Epithelial cell of esophagus (primary cell): ENCODE results near the gene ZBTB47.

Source experiments
- DNase-seq: peaks from one replicate; pipeline ENCODE4 v3.0.0; 2010; ENCODE audit warnings: low read depth
- H3K4me3 ChIP-seq: 2 replicates; pipeline ENCODE4 v1.5.1; 2011; ENCODE audit warnings: mild to moderate bottlenecking, low read length, control low read depth
- CTCF ChIP-seq: IDR thresholded peaks from 2 replicates; pipeline ENCODE4 v1.5.1; 2011; ENCODE audit warnings: low read depth, mild to moderate bottlenecking, low read length, control low read depth, inconsistent platforms; ENCODE audit not compliant: insufficient read depth; ENCODE audit errors: missing control alignments

Gene ZBTB47

DNA sequence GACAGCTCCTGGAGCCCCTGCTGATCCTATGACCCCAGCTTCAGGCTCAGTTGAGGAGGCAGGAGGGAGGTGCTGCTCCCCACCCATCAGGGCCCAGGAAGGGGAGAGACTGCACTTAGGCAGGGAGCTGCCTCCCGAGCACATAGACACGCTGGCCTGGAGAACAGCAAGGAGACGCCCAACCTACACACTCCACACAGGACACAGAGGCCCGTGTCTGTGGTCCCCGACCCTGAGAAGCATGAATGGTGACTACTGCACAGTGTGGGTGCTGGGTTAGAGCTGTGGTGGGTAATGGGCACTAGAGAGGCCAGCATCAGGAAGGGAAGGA is 50.2 kb downstream of the ZBTB47 start:
- TF ChIP-seq CTCF = no peak
- no peak overlapping the region for H3K4me3 ChIP-seq
- DNase-seq = no peak

DNA sequence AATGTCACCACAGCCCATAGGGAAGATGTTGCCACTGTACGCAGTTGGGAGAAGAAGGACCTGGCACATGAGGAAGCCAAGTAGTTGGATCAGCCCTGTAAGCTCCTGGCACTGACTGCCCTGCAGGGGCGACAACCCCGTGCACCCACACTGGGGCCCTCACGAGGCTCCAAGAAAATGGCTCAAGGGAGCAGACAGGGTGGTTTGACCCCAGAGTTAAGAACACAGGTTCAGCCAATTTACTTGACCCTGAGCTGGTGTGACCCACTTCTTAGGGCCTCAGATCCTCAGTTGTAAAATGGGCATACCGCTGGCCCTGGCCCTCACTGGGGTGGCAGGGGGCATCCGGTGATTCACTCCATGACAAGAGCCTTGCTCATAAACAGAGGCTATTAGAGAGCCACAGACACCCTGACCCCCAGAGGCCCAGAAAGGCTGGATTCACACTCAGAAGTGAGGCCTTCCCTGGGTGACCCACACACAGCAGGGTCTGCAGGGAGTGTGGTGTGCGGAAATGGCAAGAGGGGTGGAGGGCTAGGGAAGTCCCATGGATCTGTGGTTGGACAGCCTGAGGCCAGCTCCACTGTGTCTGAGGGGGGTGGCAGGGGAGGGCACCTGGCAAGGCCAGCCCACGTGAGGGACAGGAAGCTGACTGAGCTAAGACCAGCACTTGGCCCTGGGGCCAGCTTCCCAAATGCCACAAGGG is 50.8 kb downstream of the ZBTB47 start:
- TF ChIP-seq CTCF = no peak
- no peak for DNase-seq
- no peak overlapping the region for H3K4me3 ChIP-seq

- no peak overlapping the region for H3K4me3 ChIP-seq
- no peak for TF ChIP-seq CTCF
- DNase-seq = no peak
Measured at GRCh38 chr3:42705058-42705767, 51.7 kb downstream of the ZBTB47 start.

DNA sequence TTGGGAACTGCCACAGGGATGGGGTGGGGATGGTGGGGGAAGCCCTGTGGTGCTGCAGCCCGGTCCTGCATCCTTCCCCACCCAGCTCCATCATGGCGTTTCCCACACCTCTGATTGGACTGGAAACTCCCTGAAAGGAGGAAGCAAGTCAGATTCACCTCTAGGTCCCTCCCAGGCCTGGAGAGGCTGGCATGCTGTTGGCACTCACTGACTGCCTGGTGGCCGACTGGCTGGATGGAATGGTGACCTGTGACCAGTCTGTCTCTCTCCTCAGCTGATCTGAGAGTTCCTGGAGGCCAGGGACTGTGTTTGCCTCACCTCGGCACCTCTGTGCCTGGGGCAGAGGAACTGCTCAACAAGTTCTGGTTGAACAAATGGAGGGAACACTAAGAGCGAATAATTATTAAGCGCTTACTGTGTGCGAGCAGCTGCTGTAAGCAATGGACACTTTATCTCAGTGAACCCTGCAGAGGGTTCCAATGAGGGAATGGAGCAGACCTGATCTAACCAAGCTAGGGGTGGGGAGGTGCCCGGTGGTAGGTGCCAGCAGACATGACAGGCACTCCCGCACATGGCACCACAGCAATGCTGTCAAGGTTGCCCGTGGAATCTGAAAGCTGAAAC is 52.6 kb downstream of the ZBTB47 start:
- no peak overlapping the region for H3K4me3 ChIP-seq
- TF ChIP-seq CTCF = no peak
- no peak for DNase-seq

DNA sequence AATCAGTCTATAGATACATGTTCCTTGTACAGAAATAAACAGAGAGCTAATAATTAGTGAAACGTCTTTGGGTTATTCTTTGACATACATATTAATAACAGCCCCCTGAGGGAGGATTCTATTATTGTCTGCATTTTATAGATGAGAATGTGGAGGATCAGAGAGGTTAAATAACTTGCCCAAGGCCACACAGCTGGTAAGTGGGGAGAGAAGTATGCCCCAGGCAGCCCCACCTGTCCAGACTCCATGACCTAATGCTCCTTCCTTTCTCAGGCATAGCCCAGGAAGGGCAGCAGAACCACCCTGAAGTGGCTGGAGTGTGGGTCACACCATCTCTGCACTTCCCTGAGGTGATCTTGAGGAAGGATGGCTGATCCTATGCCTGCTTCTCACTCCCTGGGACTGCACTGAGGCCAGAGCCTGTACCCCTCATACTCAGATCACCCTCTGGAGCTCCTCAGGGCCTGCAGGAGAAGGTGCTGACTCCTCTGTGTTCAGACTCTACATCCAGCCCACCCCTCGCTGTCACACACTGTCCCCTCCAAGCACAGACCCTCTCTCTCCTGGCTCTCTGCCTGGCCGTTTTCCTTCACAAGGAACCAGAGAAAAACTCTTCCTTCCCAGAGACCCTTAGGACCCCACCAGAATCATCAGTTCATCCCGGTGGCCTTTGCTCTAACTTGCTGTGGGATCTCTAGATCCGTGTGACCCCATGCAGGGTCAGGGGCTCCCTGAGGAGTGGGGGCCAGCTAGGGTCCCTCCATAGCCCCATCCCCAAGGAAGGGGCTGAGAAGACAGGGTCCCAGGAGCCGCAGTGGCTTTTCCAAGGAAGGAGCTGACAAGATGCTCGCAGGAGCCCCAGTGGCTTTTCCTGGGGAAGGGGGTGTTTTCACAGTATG is 53.5 kb downstream of the ZBTB47 start:
- TF ChIP-seq CTCF = no peak
- no peak for DNase-seq
- H3K4me3 ChIP-seq = no peak overlapping the region

- no peak for DNase-seq
- no peak for TF ChIP-seq CTCF
- no peak overlapping the region for H3K4me3 ChIP-seq
Measured at GRCh38 chr3:42707620-42708355, 54.3 kb downstream of the ZBTB47 start.
